Neural crest cell (in vitro differentiated cells): ENCODE data around the gene FSTL1. TPM values are rescaled to one million over a fixed set of nuclear protein-coding genes. Genes with fewer than 3 reads are reported as not detected.

Source experiments
- DNase-seq: peaks from one replicate; pipeline ENCODE4 v3.0.0; 2021; ENCODE audit warnings: low read depth, mixed read lengths, low spot score
- H3K27ac Mint-ChIP-seq: one replicate; pipeline ENCODE4 v1.8.0; 2021; ENCODE audit warnings: mild to moderate bottlenecking, mixed read lengths; ENCODE audit not compliant: unreplicated experiment
- H3K27me3 Mint-ChIP-seq: 2 replicates; pipeline ENCODE4 v1.8.0; 2021; ENCODE audit warnings: low read depth, mild to moderate bottlenecking, mixed read lengths
- H3K36me3 Mint-ChIP-seq: 2 replicates; pipeline ENCODE4 v1.8.0; 2021; ENCODE audit warnings: low read depth, mild to moderate bottlenecking, mixed read lengths
- H3K4me1 Mint-ChIP-seq: 2 replicates; pipeline ENCODE4 v1.8.0; 2021; ENCODE audit warnings: mixed read lengths
- H3K4me3 Mint-ChIP-seq: one replicate; pipeline ENCODE4 v1.8.0; 2021; ENCODE audit warnings: mild to moderate bottlenecking, mixed read lengths
- H3K9me3 Mint-ChIP-seq: 2 replicates; pipeline ENCODE4 v1.8.0; 2021; ENCODE audit warnings: mixed read lengths
- long read RNA-seq: library from polyadenylated mRNA; unstranded; transcript quantifications from one replicate; pipeline ENCODE4 v2.0.0, GENCODE V29; 2020
- total RNA-seq: library from RNA; stranded (reverse); gene quantifications from 2 replicates; pipeline ENCODE4 v1.2.1, GENCODE V29; 2021
- TF ChIP-seq, protein P1 (sequence below): fragments of 200-600 bp; sonication (generic); conservative IDR thresholded peaks from 2 replicates; pipeline ENCODE4 v1.5.0; 2021; ENCODE audit warnings: antibody characterized with exemption, mild to moderate bottlenecking

Gene FSTL1, protein sequence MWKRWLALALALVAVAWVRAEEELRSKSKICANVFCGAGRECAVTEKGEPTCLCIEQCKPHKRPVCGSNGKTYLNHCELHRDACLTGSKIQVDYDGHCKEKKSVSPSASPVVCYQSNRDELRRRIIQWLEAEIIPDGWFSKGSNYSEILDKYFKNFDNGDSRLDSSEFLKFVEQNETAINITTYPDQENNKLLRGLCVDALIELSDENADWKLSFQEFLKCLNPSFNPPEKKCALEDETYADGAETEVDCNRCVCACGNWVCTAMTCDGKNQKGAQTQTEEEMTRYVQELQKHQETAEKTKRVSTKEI
- total RNA-seq = 180 and 199 TPM in 2 replicates
- long read RNA-seq, full-length matches to known transcripts = 357 of 422 reads
- long read RNA-seq, partial matches to known transcripts = 22 of 422 reads
- long read RNA-seq, other reads (novel, unspliced or antisense) = 43 of 422 reads

GRCh38 chr3:120450600-120451271 lies at the start of gene FSTL1:
Gene FSTL1 (minus strand): TSS chr3:120450992. CDS start chr3:120450746, 246 bp downstream.
- peak within 1 kb of the TSS; percentile 91 for H3K27ac Mint-ChIP-seq
- DNase-seq = peak; percentile 58
- H3K36me3 Mint-ChIP-seq = peaks cover 2% of the 10 kb centered on the region
- H3K4me3 Mint-ChIP-seq = peak within 1 kb of the TSS; percentile 95
- TF ChIP-seq, protein P1, sequence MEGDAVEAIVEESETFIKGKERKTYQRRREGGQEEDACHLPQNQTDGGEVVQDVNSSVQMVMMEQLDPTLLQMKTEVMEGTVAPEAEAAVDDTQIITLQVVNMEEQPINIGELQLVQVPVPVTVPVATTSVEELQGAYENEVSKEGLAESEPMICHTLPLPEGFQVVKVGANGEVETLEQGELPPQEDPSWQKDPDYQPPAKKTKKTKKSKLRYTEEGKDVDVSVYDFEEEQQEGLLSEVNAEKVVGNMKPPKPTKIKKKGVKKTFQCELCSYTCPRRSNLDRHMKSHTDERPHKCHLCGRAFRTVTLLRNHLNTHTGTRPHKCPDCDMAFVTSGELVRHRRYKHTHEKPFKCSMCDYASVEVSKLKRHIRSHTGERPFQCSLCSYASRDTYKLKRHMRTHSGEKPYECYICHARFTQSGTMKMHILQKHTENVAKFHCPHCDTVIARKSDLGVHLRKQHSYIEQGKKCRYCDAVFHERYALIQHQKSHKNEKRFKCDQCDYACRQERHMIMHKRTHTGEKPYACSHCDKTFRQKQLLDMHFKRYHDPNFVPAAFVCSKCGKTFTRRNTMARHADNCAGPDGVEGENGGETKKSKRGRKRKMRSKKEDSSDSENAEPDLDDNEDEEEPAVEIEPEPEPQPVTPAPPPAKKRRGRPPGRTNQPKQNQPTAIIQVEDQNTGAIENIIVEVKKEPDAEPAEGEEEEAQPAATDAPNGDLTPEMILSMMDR = no peak
- no peaks in the 10 kb centered on the region for H3K27me3 Mint-ChIP-seq
- H3K4me1 Mint-ChIP-seq = peaks cover 39% of the 10 kb centered on the region
- peaks cover 3% of the 10 kb centered on the region for H3K9me3 Mint-ChIP-seq

- no peak for DNase-seq
- H3K4me1 Mint-ChIP-seq = peaks cover 29% of the 10 kb centered on the region
- H3K36me3 Mint-ChIP-seq = peaks cover 3% of the 10 kb centered on the region
- peaks cover 4% of the 10 kb centered on the region for H3K9me3 Mint-ChIP-seq
- no peak overlapping the region for H3K4me3 Mint-ChIP-seq
- TF ChIP-seq, protein P1 = no peak
- H3K27ac Mint-ChIP-seq = no peak overlapping the region
- no peaks in the 10 kb centered on the region for H3K27me3 Mint-ChIP-seq
Observed at GRCh38 chr3:120498556-120499346, 48.0 kb upstream of the FSTL1 start.

- Mint-ChIP-seq H3K27me3 (no peaks in the 10 kb centered on the region), H3K4me1 (peaks cover 29% of the 10 kb centered on the region), H3K9me3 (peaks cover 7% of the 10 kb centered on the region), H3K36me3 (peaks cover 3% of the 10 kb centered on the region), H3K27ac (no peak overlapping the region), H3K4me3 (no peak overlapping the region)
- DNase-seq = no peak
- TF ChIP-seq, protein P1 = no peak
Observed at GRCh38 chr3:120497818-120498217, 47.0 kb upstream of the FSTL1 start.

DNA sequence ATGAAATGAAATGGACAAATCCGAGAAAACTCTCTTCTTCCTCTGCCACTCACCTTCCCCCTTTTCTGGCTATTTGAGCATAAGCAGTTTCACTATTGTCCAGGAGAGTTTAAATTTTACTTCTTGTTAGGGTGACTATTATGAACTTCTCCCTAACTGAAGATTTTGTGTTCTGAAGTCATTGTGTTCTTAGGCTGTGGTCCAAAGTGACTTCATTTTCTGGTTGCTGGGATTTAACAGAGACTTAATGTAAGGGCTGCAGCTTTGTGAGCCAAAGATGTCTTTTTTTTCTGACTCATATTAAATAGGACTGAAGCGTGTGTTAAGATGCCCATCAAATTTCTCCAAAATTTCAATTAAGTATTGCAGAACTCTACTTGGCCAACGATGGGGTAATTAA lies 46.5 kb upstream of the FSTL1 start:
- Mint-ChIP-seq H3K4me1 (peaks cover 29% of the 10 kb centered on the region), H3K36me3 (peaks cover 3% of the 10 kb centered on the region), H3K4me3 (no peak overlapping the region), H3K9me3 (peaks cover 7% of the 10 kb centered on the region), H3K27ac (no peak overlapping the region), H3K27me3 (no peaks in the 10 kb centered on the region)
- TF ChIP-seq, protein P1 = no peak
- DNase-seq = no peak

DNA sequence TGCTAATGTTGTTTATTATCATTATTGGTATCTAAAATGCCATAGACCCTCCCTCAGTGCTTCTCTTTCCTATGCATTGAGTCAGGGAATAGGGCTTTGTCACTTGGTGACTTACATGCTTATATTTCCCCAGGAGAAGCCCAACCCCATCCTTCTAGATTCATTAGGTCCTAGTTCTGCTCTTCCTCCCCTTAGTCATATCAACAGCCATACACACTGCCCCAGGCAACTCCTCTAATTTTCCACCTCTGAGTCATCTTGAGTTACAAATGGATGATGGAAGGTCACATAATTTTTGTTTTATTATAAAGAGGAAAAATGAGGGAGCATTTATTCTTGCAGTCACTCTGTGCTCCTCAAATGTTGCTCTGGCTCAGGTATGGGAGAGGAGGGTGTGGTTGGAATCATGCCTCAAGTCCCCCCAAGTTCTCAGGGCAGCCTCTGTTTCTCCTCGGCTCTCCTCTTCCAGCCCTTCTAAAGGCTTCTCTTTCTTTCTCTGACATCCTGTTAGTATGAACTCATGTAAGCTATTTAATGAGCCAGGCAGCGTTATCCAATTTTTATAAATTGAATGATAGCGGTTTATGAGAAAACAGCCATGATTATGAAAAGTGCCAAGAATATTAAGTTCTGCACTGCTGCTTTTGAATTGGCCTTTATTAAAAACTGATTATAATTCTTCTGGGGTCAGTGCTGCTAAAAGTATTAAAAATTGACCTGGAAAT lies 45.6 kb upstream of the FSTL1 start:
- no peak overlapping the region for H3K4me3 Mint-ChIP-seq
- DNase-seq = no peak
- peaks cover 7% of the 10 kb centered on the region for H3K9me3 Mint-ChIP-seq
- TF ChIP-seq, protein P1 = no peak
- no peak overlapping the region for H3K27ac Mint-ChIP-seq
- H3K27me3 Mint-ChIP-seq = no peaks in the 10 kb centered on the region
- H3K36me3 Mint-ChIP-seq = peaks cover 3% of the 10 kb centered on the region
- H3K4me1 Mint-ChIP-seq = peaks cover 29% of the 10 kb centered on the region
